Measurements from ENCODE around the gene GLUD1.
"Not testable (repeated sequence)": the region's sequence is repeated elsewhere in the genome, so short reads cannot be mapped to it uniquely, and the experiment has no call there.

The GLUD1 gene

DNA sequence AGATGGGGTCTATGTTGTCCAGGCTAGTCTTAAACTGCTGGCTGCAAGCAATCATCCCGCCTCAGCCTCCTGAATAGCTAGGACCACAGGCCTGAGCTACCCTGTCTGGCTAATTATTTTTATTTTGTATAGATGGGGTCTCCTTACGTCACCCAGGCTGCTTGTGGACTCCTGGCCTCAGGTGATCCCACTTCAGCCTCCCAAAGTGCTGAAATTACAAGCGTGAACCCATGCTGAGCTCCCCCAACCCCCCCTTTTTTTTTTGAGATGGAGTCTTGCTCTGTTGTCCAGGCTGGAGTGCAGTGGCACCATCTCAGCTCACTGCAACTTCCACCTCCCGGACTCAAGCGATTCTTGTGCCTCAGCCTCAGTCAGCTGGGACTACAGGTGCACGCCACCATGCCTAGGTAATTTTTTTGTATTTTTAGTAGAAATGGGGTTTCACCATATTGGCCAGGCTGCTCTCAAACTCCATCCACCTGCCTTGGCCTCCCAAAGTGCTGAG is 49.2 kb downstream of the GLUD1 start:
- no peak for DNase-seq (ENCODE audit: low spot score)

DNA sequence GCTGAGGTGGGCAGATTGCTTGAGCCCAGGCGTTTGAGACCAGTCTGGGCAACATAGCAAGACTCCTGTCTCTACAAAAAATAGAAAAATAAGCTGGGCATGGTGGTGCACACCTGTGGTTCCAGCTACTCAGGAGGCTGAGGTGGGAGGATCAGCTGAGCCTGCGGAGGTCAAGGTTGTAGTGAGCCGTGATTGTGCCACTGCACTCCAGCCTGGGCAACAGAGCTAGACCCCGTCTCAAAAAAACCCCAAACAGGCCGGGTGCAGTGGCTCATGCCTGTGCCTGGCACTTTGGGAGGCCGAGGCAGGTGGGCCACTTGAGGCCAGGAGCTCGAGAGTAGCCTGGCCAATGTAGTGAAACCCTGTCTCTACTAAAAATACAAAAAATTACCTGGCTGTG is 51.1 kb downstream of the GLUD1 start:
- not testable (repeated sequence) for DNase-seq (ENCODE audit: low spot score)

DNA sequence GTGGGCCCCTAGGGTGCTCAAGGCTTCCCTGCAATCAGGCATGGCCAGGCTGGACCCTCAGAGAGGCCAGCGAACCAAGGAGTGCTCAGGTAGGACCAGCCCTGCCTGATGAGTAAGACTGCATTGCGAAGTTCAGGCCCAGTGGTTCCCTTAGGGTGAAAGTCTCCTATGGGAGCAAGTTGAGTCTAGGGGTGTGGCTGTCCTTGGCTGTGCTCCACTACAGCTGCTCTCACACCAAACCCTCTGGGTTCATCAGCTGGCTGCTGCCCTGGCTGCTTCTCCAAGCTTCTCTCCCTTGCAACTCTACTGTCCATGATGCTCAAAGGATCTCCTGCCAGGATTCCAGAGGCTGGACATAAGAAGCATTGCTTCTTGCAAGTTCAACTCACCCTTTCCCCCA is 55.9 kb downstream of the GLUD1 start:
- no peak for DNase-seq (ENCODE audit: low spot score)

DNA sequence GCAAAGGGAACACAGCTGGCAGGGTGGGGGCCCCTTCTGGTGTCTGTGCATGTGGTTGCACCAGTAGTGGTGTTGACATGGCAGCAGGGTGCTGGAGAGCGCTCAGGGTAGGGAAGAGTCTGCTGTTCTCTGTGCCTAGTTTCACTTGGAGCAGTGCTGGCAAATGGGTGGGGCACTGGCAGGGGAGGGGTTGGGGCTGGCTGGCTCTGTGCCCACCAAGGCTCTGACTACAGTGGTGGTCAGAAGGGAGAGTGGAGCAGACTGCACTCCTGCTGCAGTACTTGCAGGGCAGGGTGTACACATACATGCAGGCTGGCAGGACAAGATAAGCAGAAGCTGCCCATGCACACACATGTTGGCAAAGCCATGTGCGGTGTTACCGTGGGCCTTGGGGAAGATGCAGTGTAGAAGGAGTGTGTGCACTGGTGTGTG is 56.3 kb downstream of the GLUD1 start:
- no peak for DNase-seq (ENCODE audit: low spot score)

DNA sequence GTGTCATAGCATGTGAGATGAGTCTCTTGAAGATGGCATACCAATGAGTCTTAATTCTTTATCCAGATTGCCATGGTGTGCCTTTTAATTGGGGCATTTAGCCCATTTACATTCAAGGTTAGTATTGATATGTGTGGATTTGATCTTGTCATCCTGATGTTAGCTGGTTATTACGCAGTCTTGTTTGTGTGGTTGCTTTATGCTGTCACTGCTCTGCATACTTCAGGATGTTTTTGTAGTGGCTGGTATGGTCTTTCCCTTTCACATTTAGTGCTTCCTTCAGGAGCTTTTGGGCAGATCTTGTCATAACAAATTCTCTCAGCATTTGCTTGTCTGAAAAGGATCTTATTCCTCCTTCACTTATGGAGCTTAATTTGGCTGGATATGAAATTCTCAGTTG is 58.0 kb downstream of the GLUD1 start:
- DNase-seq (ENCODE audit: low spot score): no peak

DNA sequence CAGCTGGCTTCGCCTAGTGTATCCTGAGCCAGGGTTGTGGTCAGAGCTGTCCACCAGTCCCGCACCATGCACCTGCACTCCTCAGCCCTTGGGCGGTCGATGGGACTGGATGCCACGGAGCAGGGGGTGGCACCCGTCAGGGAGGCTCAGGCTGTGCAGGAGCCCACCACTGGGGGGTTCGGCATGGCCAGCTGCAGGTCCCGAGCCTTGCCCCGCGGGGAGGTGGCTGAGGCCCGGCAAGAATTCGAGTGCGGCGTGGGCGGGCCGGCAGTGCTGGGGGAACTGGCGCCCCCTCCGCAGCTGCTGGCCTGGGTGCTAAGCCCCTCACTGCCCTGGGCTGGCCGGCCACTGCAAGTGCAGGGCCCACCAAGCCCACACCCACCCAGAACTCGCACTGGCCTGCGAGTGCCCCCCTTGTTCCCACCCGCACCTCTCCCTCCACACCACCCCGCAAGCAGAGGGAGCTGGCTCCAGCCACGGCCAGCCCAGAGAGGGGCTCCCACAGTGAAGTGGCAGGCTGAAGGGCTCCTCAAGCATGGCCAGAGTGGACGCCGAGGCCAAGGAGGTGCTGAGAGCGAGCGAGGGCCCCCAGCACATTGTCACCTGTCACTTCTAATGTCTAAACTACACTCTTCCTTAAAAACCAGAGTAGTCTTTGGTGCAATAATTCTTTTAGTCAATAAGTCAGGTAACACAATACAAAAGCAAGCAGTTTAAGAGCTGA is 63.6 kb downstream of the GLUD1 start:
- DNase-seq (ENCODE audit: low spot score): no peak

DNA sequence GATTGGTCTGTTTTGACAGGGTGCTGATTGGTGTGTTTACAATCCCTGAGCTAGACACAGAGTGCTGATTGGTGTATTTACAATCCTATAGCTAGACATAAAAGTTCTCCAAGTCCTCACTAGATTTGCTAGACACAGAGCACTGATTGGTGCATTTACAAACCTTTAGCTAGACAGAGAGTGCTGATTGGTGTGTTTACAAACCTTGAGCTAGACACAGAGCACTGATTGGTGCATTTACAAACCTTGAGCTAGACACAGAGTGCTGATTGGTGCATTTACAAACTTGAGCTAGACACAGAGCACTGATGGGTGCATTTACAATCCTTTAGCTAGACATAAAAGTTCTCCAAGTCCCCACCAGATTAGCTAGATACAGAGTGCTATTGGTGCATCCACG is 64.2 kb downstream of the GLUD1 start:
- DNase-seq (ENCODE audit: low spot score): not testable (repeated sequence)

DNA sequence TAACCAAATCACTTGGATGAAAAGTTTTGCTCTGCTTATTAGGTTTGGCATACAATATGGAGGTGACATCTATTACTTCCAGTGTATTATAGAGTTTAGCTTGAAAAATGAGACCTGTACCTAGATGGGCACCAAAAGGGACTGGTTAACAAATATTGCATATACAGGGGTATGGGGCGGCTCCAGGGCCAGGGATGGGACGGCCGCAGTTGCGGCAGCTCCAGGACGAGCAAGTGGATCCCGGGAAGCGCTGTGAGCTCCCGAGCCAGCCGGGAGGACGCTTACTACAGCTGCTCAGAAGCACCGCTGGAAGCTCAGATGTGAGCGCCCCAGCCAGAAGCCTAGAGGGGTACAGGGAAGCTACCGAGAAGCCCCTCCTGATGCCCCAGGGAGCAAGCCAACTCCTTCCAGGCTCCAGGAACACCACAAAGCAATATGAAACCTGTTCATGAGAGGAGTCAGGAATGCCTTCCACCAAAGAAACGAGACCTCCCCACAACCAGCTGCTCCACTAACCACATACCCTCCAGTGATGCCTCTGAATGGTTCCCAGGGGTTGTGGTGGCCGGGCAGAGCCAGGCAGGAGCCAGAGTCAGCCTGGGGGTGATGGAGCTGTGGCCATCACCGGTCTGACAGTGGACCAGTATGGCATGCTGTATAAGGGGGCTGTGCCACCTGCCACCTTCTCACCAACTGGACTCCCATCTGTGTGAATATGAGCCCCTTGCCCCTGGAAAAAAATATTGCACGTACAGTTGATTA is 67.7 kb downstream of the GLUD1 start:
- DNase-seq (ENCODE audit: low spot score): not testable (repeated sequence)

DNA sequence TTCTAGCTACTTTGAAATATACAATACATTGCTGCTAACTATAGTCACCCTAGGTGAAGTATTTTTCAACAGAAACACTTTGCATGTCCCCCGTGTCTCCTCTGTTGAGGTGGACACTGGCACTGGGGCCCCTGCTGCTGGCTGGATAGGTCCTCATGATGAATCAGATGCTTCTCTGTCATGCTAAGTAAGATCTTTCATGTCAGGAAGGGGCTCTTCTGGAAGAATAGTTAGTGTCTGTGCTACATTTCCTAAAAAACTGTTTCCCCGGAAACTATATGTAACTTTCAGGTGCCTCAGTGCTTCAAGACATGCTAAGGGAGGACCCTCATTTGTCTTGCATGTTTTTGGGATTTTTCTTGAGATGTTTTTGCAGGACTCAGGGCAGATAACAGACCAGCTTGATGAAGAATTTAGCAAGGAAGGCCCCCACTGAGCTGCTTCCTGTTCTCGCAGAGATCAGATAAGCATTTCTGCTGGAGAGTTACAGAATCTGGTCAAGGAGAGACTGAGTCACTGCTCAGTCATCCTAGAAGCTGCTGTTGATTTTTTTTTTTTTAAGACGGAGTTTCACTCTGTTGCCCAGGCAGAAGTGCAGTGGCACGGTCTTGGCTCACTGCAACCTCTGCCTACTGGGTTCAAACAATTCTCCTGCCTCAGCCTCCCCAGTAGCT is 69.2 kb downstream of the GLUD1 start:
- DNase-seq (ENCODE audit: low spot score): peak; percentile 46

DNA sequence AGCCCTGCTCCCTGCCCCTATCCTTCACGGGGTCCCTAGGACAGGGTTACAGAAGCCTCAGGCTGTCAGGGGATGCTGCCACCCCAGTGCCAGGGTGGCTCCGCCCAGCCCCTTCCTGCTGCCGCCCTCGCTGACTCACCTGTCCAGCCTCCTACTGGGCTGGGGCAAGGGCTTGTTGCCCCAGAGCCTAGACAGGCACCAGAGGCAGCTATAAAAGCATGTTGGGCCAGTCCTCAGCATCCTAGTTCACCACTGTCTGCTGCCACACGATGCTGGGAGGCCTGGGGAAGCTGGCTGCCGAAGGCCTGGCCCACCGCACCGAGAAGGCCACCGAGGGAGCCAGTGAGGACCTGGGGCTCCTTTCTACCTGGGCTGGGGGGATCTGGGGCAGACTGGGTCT is 74.6 kb downstream of the GLUD1 start, which contains the start of gene FAM25A:
Gene FAM25A (plus strand): TSS at position 239 of the 400 bp plus-strand sequence. CDS start 31 bp downstream, at position 270.
- not testable (repeated sequence) for DNase-seq (ENCODE audit: low spot score)

DNA sequence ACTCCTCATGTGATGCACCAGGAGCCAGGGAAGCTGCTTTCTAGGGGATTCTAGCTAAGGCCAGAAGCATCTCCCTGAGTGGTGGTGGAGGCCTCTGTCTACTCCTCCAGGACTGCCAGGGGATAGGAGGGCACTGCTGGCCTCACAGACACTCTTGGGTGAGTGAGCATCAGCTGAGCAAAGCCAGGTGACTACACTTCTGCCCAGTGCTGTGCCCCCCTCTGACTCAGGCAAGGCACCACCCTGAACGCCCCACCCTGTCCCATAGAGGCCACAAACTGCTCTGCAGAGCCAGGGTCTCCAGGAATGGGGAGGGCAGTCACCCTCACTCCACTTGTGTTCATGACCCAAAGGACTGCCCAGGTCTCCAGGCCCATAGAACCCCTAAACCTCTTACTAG is 75.1 kb downstream of the GLUD1 start:
- not testable (repeated sequence) for DNase-seq (ENCODE audit: low spot score)

DNA sequence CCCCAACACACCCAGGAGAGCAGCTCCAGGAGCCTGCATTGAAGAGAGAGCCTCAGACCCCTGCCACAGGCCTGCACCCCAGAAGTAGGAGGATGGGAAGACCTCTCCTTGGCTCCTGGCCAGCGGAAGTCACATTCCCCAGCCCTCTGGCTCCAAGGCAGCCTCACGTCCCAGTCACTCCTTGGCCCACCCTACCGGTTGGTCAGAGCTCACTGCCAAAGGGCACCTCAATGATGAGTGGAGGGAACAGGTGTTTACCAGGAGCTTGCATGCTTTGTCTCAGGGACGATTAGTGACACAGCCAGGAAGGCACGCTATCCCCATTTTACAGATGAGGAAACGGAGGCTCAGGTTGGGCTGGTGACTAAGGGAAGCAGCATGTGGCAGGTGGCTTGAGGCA is 75.6 kb downstream of the GLUD1 start:
- DNase-seq (ENCODE audit: low spot score): not testable (repeated sequence)

DNA sequence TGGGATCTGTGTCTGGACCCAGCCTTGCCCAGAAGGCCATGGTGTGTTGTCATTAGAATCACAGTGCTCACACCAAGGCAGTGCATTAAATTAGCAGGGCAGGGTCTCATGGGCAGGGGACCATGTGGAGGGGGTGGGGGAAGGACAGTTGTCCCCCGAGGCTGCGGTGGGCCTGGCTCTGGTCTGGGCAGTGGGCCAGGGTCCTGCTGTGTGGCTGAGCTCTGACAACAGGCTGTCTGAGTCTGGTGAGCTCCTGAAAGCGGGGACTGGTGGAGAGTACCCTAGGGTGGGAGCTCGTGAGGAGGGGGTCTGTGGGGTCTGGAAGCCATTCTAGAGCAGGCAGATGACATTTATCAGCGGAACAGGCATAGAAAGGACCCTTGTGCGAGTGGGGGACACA is 76.5 kb downstream of the GLUD1 start:
- DNase-seq (ENCODE audit: low spot score): not testable (repeated sequence)

DNA sequence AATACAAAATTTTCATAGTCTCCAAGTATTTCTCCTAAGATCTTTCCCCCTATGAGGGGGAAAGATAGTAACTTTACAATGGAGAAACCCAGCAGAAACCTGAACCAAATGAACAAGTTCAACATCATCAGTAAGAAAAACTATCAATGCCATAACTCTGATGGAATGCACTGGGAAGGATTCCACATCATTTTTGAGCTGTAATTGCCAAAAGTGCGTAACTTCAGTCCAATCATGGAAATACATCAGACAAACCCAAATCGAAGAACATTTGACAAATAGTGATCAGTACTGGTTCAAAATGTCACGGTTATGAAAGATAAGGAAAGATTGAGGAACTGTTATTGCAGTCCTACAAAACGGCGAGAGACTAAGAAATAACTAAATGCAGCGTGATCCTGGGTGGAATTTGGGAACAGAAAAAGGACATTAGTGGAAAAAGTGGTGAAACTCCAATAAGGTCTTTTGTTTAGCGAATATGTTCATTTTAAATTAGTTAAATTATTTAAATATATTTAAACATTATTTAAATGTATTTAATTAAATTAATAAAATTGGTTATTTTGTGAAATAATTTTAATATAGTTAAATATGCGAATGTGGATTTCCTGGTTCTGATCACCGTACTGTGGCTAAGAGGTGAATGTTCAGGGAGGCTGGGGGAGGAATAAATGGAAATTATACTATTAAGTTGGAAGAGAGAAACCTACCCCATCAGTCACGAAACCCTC is 79.5 kb downstream of the GLUD1 start:
- DNase-seq (ENCODE audit: low spot score): not testable (repeated sequence)

DNA sequence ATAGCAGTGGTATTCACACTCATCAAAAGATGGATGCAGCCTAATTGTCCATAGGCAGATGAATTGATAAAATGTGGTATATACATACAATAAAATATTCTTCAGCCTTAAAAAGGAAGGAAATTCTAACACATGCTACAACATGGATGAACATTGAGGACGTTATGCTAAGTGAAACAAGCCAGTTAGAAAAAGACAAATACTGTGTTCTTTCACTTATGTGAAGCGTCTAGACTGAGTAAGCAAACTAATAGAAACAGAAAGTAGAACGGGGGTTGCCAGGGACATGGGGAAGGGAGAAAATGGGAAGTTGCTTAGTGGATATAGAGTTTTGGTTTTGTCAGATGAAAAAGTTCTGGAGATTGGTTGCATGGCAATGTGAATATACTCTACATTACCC is 81.1 kb downstream of the GLUD1 start:
- not testable (repeated sequence) for DNase-seq (ENCODE audit: low spot score)

DNA sequence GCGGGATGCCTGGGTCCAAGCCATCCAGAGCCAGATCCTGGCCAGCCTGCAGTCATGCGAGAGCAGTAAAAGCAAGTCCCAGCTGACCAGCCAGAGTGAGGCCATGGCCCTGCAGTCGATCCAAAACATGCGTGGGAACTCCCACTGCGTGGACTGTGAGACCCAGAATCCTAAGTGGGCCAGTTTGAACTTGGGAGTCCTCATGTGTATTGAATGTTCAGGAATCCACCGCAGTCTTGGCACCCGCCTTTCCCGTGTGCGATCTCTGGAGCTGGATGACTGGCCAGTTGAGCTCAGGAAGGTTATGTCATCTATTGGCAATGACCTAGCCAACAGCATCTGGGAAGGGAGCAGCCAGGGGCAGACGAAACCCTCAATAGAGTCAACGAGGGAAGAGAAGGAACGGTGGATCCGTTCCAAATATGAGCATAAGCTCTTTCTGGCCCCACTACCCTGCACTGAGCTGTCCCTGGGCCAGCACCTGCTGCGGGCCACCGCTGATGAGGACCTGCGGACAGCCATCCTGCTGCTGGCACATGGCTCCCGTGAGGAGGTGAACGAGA is 85.4 kb downstream of the GLUD1 start:
- not testable (repeated sequence) for DNase-seq (ENCODE audit: low spot score)

DNA sequence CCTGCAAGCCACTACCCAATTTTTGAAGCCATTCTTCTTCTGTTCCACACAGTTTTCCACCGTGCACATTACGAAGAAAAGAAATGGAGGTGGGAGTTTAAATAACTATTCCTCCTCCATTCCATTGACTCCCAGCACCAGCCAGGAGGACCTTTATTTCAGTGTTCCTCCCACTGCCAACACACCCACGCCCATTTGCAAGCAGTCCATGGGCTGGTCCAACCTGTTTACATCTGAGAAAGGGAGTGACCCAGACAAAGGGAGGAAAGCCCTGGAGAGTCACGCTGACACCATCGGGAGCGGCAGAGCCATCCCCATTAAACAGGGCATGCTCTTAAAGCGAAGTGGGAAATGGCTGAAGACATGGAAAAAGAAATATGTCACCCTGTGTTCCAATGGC is 86.3 kb downstream of the GLUD1 start:
- DNase-seq (ENCODE audit: low spot score): not testable (repeated sequence)

DNA sequence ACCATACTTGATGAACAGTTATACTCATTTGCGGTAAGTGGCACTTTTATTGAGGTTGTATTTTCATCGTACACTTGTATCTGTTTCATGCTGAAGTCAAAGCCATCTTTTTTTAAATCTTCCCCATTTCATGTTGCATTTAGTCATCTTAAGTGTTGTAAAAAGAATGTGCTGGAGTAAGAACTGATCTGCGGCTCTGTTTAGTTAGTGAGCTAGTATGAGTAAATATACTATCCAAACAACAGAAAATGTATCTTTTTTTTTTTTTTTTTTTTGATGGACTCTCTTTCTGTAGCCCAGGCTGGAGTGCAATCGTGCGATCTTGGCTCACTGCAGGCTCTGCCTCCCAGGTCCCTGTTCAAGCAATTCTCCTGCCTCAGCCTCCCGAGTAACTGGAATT is 87.0 kb downstream of the GLUD1 start:
- DNase-seq (ENCODE audit: low spot score): not testable (repeated sequence)

DNA sequence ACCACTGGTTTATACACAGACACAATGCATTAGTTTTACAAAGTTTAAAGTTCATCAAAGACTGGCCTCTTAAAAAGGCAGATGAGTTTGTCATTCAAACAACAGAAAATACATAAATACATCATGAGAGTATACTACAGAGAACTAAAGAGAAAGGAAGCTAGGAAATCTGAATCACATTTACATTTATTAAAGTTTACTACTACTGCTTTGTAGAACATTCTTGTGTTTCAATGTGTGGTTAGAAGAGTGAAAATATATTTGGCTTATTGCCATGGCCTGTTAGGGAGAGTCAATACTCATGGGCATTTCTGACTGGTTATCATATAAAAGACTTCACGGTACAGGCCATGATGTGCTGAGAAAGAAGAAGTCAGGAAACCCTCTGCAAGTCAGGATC is 87.5 kb downstream of the GLUD1 start:
- not testable (repeated sequence) for DNase-seq (ENCODE audit: low spot score)

DNA sequence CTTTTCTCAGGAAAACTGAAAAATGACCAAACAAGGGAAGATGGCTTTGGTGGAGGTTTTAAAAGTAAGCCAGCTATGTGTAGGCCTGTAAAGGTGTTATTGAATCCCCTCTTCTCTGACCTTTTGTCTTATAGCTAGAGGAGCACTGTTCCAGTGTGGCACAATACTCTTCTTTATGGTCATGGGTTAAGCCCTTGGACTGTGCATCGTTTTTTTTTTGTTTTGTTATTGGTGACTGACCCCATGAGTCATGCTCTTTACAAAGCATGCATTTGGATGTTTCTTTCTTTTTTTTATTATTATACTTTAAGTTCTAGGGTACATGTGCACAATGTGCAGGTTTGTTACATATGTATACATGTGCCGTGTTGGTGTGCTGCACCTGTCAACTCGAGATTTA is 94.2 kb downstream of the GLUD1 start:
- DNase-seq (ENCODE audit: low spot score): no peak
